Small intestine (tissue), 7 donors: ENCODE results near the gene B4GALT5. TPM values are rescaled to one million over a fixed set of nuclear protein-coding genes. Genes with fewer than 3 reads are reported as not detected.

Source experiments
- DNase-seq, 2 donors: peaks; one replicate each; pipeline versions ENCODE4 v3.0.0 to v3.0.0-alpha.2; 2013
- FAIRE-seq: peaks from 2 replicates; lab custom pipeline; 2012; peaks lifted over from hg19 to GRCh38; lab: Jason Lieb, UNC
- H3K27ac ChIP-seq, 3 donors: one replicate each; pipeline ENCODE4 v1.5.1; 2013; ENCODE audit warnings: low read length in 2 of 3, mild to moderate bottlenecking in 2 of 3, control low read depth in 1 of 3, inconsistent platforms in 1 of 3, low read depth in 1 of 3, moderate library complexity in 1 of 3
- H3K27me3 ChIP-seq, 3 donors: one replicate each; pipeline ENCODE4 v1.6.1; 2013; ENCODE audit warnings: low read length in 3 of 3, inconsistent platforms in 1 of 3; ENCODE audit not compliant: control insufficient read depth in 3 of 3, insufficient read depth in 3 of 3
- H3K36me3 ChIP-seq, 3 donors: one replicate each; pipeline ENCODE4 v1.6.1; 2013; ENCODE audit warnings: low read length in 3 of 3, inconsistent platforms in 1 of 3, low read depth in 1 of 3, mild to moderate bottlenecking in 1 of 3, moderate library complexity in 1 of 3; ENCODE audit not compliant: control insufficient read depth in 3 of 3, insufficient read depth in 2 of 3
- H3K4me1 ChIP-seq, 3 donors: one replicate each; pipeline ENCODE4 v1.6.1; 2013; ENCODE audit warnings: low read length in 2 of 3, inconsistent platforms in 1 of 3, low read depth in 1 of 3, mild to moderate bottlenecking in 1 of 3, moderate library complexity in 1 of 3; ENCODE audit not compliant: control insufficient read depth in 3 of 3, insufficient read depth in 2 of 3
- H3K4me3 ChIP-seq, 3 donors: one replicate each; pipeline ENCODE4 v1.5.1; 2013; ENCODE audit warnings: low read length in 3 of 3, control low read depth in 1 of 3, inconsistent platforms in 1 of 3, low read depth in 1 of 3, mild to moderate bottlenecking in 1 of 3, moderate library complexity in 1 of 3
- H3K9me3 ChIP-seq, 2 donors: one replicate each; pipeline ENCODE4 v1.6.1; 2013; ENCODE audit warnings: low read depth in 1 of 2, low read length in 1 of 2; ENCODE audit not compliant: control insufficient read depth in 2 of 2, insufficient read depth in 1 of 2
- WGBS, 3 donors: extraction: QIAGEN DNeasy Blood & Tissue Kit; methylation state at CpG; one replicate each; pipeline ENCODE4 v1.1.7; 2013; 5-methylcytosine and 5-hydroxymethylcytosine counted together
- polyA plus RNA-seq, 4 donors: library from polyadenylated mRNA; stranded (reverse) in 3 of 4; unstranded in 1 of 4; fragments of 200-250 nt in 3 of 4; fragments of 120-200 nt in 1 of 4; gene quantifications; one replicate each; pipeline versions ENCODE4 v1.2.1 to v1.2.3, GENCODE V29; 2013
- donor health status: healthy with polysubstance abuse.
- donor health status: control.
- donor health status: control.
- donor health status: Bipolar disorder and iron deficiency.
- donor health status: healthy.

Gene B4GALT5
- polyA plus RNA-seq, 4 donors: 11.9 to 47.1 (median 20.5) TPM

DNA sequence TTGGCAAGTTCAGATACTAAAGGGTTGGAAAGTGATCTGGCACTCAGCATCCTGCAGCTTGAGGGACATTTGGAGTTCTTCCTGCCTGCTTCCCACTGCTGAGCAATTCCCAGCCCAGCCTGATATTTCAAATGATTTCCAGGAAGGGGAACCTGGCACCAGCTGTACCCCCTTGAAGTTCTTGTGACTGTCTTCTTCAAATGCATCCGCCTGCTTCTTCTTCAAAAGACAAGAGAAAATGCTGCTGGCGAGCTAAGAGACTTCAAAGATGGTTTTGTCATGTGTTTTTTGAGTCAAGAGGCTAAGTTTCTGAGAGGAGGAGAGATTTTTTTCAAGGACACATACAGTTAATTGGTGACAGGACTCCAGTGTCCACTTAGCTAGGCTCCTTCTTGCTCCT is 42.6 kb upstream of the B4GALT5 start:
- no peaks in the 10 kb centered on the region for H3K27me3 ChIP-seq
- no peak overlapping the region for H3K4me3 ChIP-seq
- no peaks in the 10 kb centered on the region for H3K4me1 ChIP-seq
- DNase-seq: no peak
- H3K36me3 ChIP-seq: no peaks in the 10 kb centered on the region
- no peak overlapping the region for H3K27ac ChIP-seq
- no peak for FAIRE-seq
- WGBS, 3 donors: 76 to 91% (median 87%) methylated on average over 2 of the region's 2 CpGs
- H3K9me3 ChIP-seq: peaks cover 0 to 5% of the 10 kb centered on the region in 2 donors

- 91 to 95% (median 91%) methylated on average over 5 of the region's 5 CpGs for WGBS, 3 donors
Measured at GRCh38 chr20:49754596-49754995, 40.9 kb upstream of the B4GALT5 start.

DNA sequence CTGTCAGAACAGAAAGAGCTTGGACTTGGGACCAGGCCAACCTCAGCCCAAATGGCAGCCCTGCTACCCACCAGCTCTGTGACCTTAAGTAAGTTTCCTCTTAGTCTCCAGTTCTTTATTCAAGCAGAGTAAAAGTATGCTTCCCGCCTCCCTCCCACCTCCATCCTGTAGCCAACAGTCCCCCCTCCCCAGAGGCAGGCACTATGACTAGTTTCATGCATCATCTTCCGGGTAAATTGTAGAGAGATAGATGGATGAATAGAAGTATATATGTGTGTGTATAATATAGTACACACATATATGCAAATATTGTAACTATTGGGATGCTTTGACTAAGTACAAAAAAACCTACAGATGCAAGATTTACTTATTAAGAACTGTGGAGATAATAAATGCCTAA is 39.5 kb upstream of the B4GALT5 start:
- no peaks in the 10 kb centered on the region for H3K36me3 ChIP-seq
- peaks cover 0 to 5% of the 10 kb centered on the region in 2 donors for H3K9me3 ChIP-seq
- 65 to 95% (median 89%) methylated on average over 2 of the region's 2 CpGs for WGBS, 3 donors
- H3K27me3 ChIP-seq: no peaks in the 10 kb centered on the region
- H3K27ac ChIP-seq: no peak overlapping the region
- FAIRE-seq (no peak), DNase-seq (no peak)
- H3K4me1 ChIP-seq: peaks cover 0 to 2% (median 0%) of the 10 kb centered on the region in 3 donors
- H3K4me3 ChIP-seq: no peak overlapping the region

More at GRCh38 chr20:49754596-49754995, 40.9 kb upstream of the B4GALT5 start:
- FAIRE-seq: no peak
- no peak for DNase-seq
- no peaks in the 10 kb centered on the region for H3K36me3 ChIP-seq
- H3K27ac ChIP-seq: no peak overlapping the region
- no peaks in the 10 kb centered on the region for H3K4me1 ChIP-seq
- peaks cover 0 to 5% of the 10 kb centered on the region in 2 donors for H3K9me3 ChIP-seq
- H3K4me3 ChIP-seq: no peak overlapping the region
- H3K27me3 ChIP-seq: no peaks in the 10 kb centered on the region

DNA sequence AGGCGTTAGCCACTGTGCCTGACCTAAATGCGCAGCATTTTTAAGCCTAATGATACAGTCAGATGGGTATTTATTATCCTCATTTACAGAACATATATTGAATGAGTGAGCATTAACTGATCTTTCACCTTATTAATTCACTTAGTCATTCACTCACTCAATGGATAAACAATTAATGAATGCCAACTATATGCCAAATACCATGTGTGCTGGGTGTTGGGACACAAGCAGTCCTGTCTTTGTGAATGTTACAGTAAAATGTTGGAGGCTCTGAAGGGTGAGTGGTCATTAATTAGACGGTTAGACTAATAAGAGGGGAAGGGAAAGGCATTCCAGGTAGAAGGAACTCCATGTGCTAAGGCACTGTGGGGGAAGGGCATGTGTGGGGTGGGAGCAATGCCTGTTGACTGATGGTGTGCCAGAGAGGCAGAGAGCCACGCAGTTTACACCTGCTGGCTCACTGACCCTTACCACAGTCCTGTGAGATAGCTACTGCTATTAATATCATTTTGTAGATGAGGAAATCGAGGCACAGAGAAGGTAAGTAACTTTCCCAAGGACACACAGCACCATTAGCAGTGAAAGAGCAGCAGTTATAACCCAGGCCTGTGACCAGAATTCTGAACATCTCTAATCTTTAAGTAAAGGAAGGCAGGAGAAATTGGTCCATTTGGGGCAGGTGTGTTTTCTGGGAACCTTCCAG is 38.7 kb upstream of the B4GALT5 start:
- DNase-seq: peak in 1 of 2 donors; percentile 46
- Histone ChIP-seq H3K4me3 (no peak overlapping the region), H3K27me3 (no peaks in the 10 kb centered on the region), H3K36me3 (no peaks in the 10 kb centered on the region), H3K9me3 (no peaks in the 10 kb centered on the region), H3K27ac (no peak overlapping the region), H3K4me1 (peaks cover 0 to 7% (median 0%) of the 10 kb centered on the region in 3 donors)
- FAIRE-seq: no peak
- WGBS, 3 donors: 48 to 73% (median 58%) methylated on average over 5 of the region's 5 CpGs

GRCh38 chr20:49751397-49751736 is 37.7 kb upstream of the B4GALT5 start:
- WGBS, 3 donors: 80 to 89% (median 81%) methylated on average over 3 of the region's 3 CpGs
- no peaks in the 10 kb centered on the region for H3K36me3 ChIP-seq
- peak overlapping the region in 1 of 3 donors; percentile 46 for H3K27ac ChIP-seq
- FAIRE-seq (no peak), DNase-seq (no peak)
- peaks cover 0 to 7% (median 0%) of the 10 kb centered on the region in 3 donors for H3K4me1 ChIP-seq
- H3K27me3 ChIP-seq: no peaks in the 10 kb centered on the region
- no peak overlapping the region for H3K4me3 ChIP-seq
- no peaks in the 10 kb centered on the region for H3K9me3 ChIP-seq

DNA sequence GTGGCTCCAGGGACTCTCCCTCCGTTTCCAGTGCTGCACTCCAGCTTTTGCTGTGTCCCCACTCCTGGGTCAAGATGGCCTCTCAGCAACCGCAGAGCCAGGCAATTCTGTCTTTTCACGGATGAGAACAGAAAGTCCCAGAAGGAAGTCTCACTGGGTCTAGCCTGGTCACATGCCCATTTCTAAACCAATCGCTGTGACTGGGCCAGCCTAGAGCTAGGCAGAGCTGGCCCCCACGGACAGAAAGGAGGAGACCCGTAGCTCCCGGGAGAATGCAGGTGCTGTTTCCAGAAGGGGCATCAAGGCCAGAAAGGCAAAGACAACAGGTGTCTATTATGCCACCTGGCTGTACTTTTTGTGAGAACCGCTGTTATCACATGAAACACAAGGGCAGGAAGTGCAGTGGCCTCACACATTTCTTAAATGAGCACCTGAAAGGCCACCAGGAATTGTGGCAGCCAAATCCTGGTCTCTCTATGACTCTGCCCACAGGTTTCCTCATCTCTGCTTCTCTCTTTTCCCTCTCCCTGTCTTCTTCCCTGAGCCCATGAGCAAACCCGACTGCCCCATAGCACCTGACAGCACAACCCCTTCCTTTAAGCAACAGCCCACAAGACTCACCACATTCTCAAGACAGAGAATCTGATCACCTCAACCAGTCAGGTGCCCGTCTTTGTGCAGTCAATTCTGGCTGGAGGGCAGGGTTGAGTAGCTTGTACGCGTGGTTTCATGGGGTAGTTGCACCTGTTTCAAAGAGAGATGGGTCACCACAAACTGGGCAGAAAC is 37.1 kb upstream of the B4GALT5 start:
- 53 to 64% (median 59%) methylated on average over 12 of the region's 12 CpGs for WGBS, 3 donors

GRCh38 chr20:49749625-49750024 is 35.9 kb upstream of the B4GALT5 start:
- H3K9me3 ChIP-seq: no peaks in the 10 kb centered on the region
- FAIRE-seq: no peak
- H3K27me3 ChIP-seq: no peaks in the 10 kb centered on the region
- H3K27ac ChIP-seq: peak overlapping the region in 1 of 3 donors; percentile 29
- peaks cover 0 to 7% (median 0%) of the 10 kb centered on the region in 3 donors for H3K4me1 ChIP-seq
- 87 to 93% (median 87%) methylated on average over 1 of the region's 1 CpG for WGBS, 3 donors
- no peak for DNase-seq
- H3K36me3 ChIP-seq: no peaks in the 10 kb centered on the region
- no peak overlapping the region for H3K4me3 ChIP-seq

More for the DNA sequence above, 37.1 kb upstream of the B4GALT5 start:
- DNase-seq: peak in 1 of 2 donors; percentile 16
- H3K36me3 ChIP-seq: no peaks in the 10 kb centered on the region
- H3K4me1 ChIP-seq: peaks cover 0 to 7% (median 0%) of the 10 kb centered on the region in 3 donors
- no peak overlapping the region for H3K4me3 ChIP-seq
- no peak for FAIRE-seq
- H3K9me3 ChIP-seq: no peaks in the 10 kb centered on the region
- no peaks in the 10 kb centered on the region for H3K27me3 ChIP-seq
- peak overlapping the region in 1 of 3 donors; percentile 63 for H3K27ac ChIP-seq

DNA sequence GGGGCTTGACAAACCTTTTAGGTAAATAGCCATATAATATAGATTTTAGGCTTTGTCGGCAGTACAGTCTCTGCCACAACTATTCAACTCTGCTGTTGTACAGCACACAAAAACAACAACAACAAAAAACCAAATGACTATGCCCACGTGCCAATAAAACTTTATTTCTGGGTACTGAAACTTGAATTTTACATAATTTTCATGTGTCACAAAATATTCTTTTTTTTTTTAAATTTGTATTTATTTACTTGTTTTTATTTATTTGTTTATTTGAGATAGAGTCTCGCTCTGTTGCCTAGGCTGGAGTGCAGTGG is 34.8 kb upstream of the B4GALT5 start:
- Histone ChIP-seq H3K4me1 (peaks cover 0 to 7% (median 0%) of the 10 kb centered on the region in 3 donors), H3K4me3 (no peak overlapping the region), H3K27me3 (no peaks in the 10 kb centered on the region), H3K9me3 (no peaks in the 10 kb centered on the region), H3K36me3 (no peaks in the 10 kb centered on the region), H3K27ac (no peak overlapping the region)
- FAIRE-seq: no peak
- no peak for DNase-seq
- WGBS, 3 donors: 94 to 97% (median 97%) methylated on average over 3 of the region's 3 CpGs
